Measurements from ENCODE around the gene ELAVL3.
A peak's percentile ranks its signal among the peaks of the same experiment; 100 is the strongest.
"Not testable (repeated sequence)": the region's sequence is repeated elsewhere in the genome, so short reads cannot be mapped to it uniquely, and the experiment has no call there.

Gene ELAVL3

GRCh38 chr19:11486661-11487503 lies 6.0 kb upstream of the ELAVL3 start:
- no peak for DNase-seq

GRCh38 chr19:11485245-11485837 lies 4.5 kb upstream of the ELAVL3 start:
- DNase-seq = no peak

GRCh38 chr19:11483366-11484111 lies 2.7 kb upstream of the ELAVL3 start:
- no peak for DNase-seq

GRCh38 chr19:11482384-11483050 lies 1.7 kb upstream of the ELAVL3 start:
- peak; percentile 83 for DNase-seq

GRCh38 chr19:11481534-11482383 lies 913 bp upstream of the ELAVL3 start:
- peak; percentile 96 for DNase-seq

GRCh38 chr19:11479898-11480714 lies 740 bp downstream of the ELAVL3 start:
- no peak for DNase-seq

GRCh38 chr19:11479090-11479897 lies 1.6 kb downstream of the ELAVL3 start:
- DNase-seq = no peak

GRCh38 chr19:11478167-11479089 lies 2.4 kb downstream of the ELAVL3 start:
- DNase-seq = no peak

- DNase-seq = no peak
These were observed 5.0 kb downstream of the ELAVL3 start for GRCh38 chr19:11475861-11476260.

GRCh38 chr19:11475343-11475742 lies 5.5 kb downstream of the ELAVL3 start:
- DNase-seq = not testable (repeated sequence)

- no peak for DNase-seq
These were observed 7.1 kb downstream of the ELAVL3 start for GRCh38 chr19:11473725-11474124.

- DNase-seq = not testable (repeated sequence)
These were observed 12.5 kb downstream of the ELAVL3 start for GRCh38 chr19:11468266-11468845.

GRCh38 chr19:11465600-11465999 lies 15.2 kb downstream of the ELAVL3 start:
- DNase-seq = no peak

GRCh38 chr19:11464333-11465265 lies 16.2 kb downstream of the ELAVL3 start:
- no peak for DNase-seq

- DNase-seq = no peak
These were observed 17.5 kb downstream of the ELAVL3 start for GRCh38 chr19:11463391-11463790.

GRCh38 chr19:11461453-11461852 lies 19.4 kb downstream of the ELAVL3 start:
- no peak for DNase-seq

GRCh38 chr19:11460207-11460606 lies 20.6 kb downstream of the ELAVL3 start:
- no peak for DNase-seq

- DNase-seq = not testable (repeated sequence)
These were observed 21.9 kb downstream of the ELAVL3 start for GRCh38 chr19:11458912-11459311.

All from DMS 273 treated with DMSO at 0.1 percent for 48 hours (cell line).